Measurements from ENCODE around the gene MAP4K3.

Gene MAP4K3

GRCh38 chr2:39301352-39301751, 135.7 kb downstream of the MAP4K3 start:
- Histone ChIP-seq H3K9ac (no peak overlapping the region), H3K4me3 (no peak overlapping the region), H3K4me1 (no peaks in the 10 kb centered on the region), H3K36me3 (peaks cover 7% of the 10 kb centered on the region; the same call in 1 of the 2 replicates), H3K4me2 (no peak overlapping the region), H3K27me3 (no peaks in the 10 kb centered on the region), H3K27ac (no peak overlapping the region), H3K9me3 (no peaks in the 10 kb centered on the region), H4K20me1 (no peaks in the 10 kb centered on the region)
- TF ChIP-seq Cebpa-rat (IDR thresholded peaks at IDR 0.05), result no peak

DNA sequence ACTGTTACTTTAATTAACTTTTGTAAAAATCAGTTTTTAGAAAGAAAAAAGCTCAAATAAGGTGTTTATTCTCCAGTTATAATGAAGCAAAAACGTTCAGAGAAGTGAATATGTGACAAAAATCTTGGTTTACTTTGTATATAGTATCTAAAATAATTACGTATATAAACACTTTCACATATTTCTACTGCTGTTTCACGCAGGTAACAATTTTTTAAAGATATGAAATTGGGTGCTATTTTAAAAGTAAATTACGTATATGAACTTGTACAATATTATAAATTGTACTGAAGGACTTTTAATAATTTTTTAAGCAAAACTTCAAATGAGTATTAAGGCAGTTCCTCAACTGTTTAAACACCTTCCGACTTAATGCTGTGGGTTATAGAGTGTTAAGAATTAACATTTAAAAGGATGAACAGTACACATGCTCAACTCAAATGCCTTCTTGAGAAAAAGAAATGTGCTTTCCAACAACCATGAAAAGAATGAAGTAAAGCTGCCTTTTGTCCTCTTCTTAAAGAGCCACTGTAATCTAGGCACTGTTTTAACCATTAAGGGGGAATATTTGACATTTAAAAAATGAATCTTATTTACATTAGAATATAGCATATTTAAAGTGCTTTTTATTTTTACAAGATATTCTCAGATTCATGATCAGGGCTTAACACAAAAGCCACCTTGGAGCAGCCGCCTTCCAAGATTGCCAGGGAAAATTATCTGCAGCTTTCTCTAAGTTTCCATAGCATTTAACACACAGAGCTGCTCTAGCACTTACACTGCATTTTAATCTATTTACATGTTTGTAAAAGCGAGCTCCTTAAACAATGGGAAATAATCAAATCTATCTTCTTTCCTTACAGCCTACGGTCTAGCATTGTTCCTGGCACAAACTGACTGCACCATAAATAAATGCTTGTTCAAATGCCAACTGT, 136.8 kb downstream of the MAP4K3 start:
- no peak overlapping the region for H3K27ac ChIP-seq
- H3K9me3 ChIP-seq, result no peaks in the 10 kb centered on the region
- H3K4me1 ChIP-seq, result no peaks in the 10 kb centered on the region
- no peak overlapping the region for H3K9ac ChIP-seq
- no peak for TF ChIP-seq Cebpa-rat (IDR thresholded peaks at IDR 0.05)
- peaks cover 7% of the 10 kb centered on the region; the same call in 1 of the 2 replicates for H3K36me3 ChIP-seq
- no peaks in the 10 kb centered on the region for H4K20me1 ChIP-seq
- no peak overlapping the region for H3K4me3 ChIP-seq
- no peak overlapping the region for H3K4me2 ChIP-seq
- H3K27me3 ChIP-seq, result no peaks in the 10 kb centered on the region

- Histone ChIP-seq H3K4me2 (no peak overlapping the region), H3K4me1 (no peaks in the 10 kb centered on the region), H3K9me3 (no peaks in the 10 kb centered on the region), H4K20me1 (no peaks in the 10 kb centered on the region), H3K36me3 (peaks cover 39% of the 10 kb centered on the region), H3K9ac (no peak overlapping the region), H3K27ac (no peak overlapping the region), H3K27me3 (no peaks in the 10 kb centered on the region), H3K4me3 (no peak overlapping the region)
- TF ChIP-seq Cebpa-rat (IDR thresholded peaks at IDR 0.05), result no peak
Measured at GRCh38 chr2:39290433-39290832, 146.7 kb downstream of the MAP4K3 start.

GRCh38 chr2:39289609-39290008, 147.5 kb downstream of the MAP4K3 start:
- Histone ChIP-seq H3K4me3 (no peak overlapping the region), H3K4me1 (no peaks in the 10 kb centered on the region), H3K36me3 (peaks cover 43% of the 10 kb centered on the region)

DNA sequence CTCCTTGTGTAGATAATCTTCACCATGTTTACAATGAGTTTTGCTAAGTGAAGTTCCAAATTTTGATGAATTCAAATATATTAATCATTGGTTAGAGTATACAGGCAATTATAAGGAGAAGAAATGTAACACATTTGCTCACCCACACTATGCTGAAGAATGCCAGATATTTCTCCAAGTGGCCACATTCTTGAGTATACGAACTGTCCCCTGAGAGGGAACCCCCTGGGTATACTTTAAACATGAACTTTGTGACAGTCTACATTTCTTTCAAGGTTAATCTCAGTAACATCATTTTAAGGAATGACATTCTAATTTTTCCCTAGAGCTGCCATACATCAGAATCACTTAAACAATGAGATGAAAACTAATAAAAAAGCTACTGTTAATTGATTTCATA, 153.5 kb downstream of the MAP4K3 start:
- no peak for TF ChIP-seq Cebpa-rat (IDR thresholded peaks at IDR 0.05)
- Histone ChIP-seq H3K27ac (no peak overlapping the region), H3K4me3 (no peak overlapping the region), H3K9ac (no peak overlapping the region), H3K27me3 (no peaks in the 10 kb centered on the region), H3K36me3 (peaks cover 43% of the 10 kb centered on the region), H3K9me3 (no peaks in the 10 kb centered on the region), H3K4me1 (no peaks in the 10 kb centered on the region), H3K4me2 (no peak overlapping the region), H4K20me1 (no peaks in the 10 kb centered on the region)

More at GRCh38 chr2:39289609-39290008, 147.5 kb downstream of the MAP4K3 start:
- Histone ChIP-seq H3K9me3 (no peaks in the 10 kb centered on the region), H3K27ac (no peak overlapping the region), H4K20me1 (no peaks in the 10 kb centered on the region), H3K27me3 (no peaks in the 10 kb centered on the region), H3K4me2 (no peak overlapping the region), H3K9ac (no peak overlapping the region)
- TF ChIP-seq Cebpa-rat (IDR thresholded peaks at IDR 0.05), result no peak

DNA sequence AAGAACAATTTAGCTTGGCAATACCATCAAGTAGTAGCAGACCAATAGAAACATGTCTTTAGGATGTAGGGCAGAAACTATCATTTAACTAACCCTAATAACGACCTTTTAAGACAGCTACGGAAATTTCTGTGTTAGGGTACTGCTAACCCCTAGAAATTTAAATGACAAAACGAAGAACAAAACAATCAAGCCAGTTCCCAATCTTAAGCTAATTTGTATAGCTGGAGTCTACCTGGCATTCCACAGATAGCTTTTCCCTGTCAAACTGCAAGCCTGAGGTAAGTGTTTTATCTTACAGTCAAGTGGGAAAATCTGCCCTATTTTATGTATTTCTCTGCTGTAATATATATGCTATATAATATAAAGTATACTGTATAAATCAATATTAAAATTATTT, 155.7 kb downstream of the MAP4K3 start:
- no peak for TF ChIP-seq Cebpa-rat (IDR thresholded peaks at IDR 0.05)
- no peaks in the 10 kb centered on the region for H3K4me1 ChIP-seq
- H3K4me2 ChIP-seq, result no peak overlapping the region
- no peaks in the 10 kb centered on the region for H4K20me1 ChIP-seq
- no peak overlapping the region for H3K9ac ChIP-seq
- no peak overlapping the region for H3K27ac ChIP-seq
- no peaks in the 10 kb centered on the region for H3K9me3 ChIP-seq
- peaks cover 51% of the 10 kb centered on the region for H3K36me3 ChIP-seq
- H3K27me3 ChIP-seq, result no peaks in the 10 kb centered on the region
- H3K4me3 ChIP-seq, result no peak overlapping the region

GRCh38 chr2:39275016-39275415, 162.1 kb downstream of the MAP4K3 start:
- Histone ChIP-seq H3K4me1 (no peaks in the 10 kb centered on the region), H3K27ac (no peak overlapping the region), H3K36me3 (peaks cover 54% of the 10 kb centered on the region), H3K4me2 (no peak overlapping the region), H3K27me3 (no peaks in the 10 kb centered on the region), H3K9me3 (no peaks in the 10 kb centered on the region), H3K4me3 (no peak overlapping the region), H4K20me1 (no peaks in the 10 kb centered on the region), H3K9ac (no peak overlapping the region)
- no peak for TF ChIP-seq Cebpa-rat (IDR thresholded peaks at IDR 0.05)

- peaks cover 15% of the 10 kb centered on the region; the same call in 1 of the 2 replicates for H3K36me3 ChIP-seq
- H3K27me3 ChIP-seq, result no peaks in the 10 kb centered on the region
- H3K9me3 ChIP-seq, result no peaks in the 10 kb centered on the region
- no peak overlapping the region for H3K9ac ChIP-seq
- peaks cover 8% of the 10 kb centered on the region; the same call in 1 of the 2 replicates for H3K4me1 ChIP-seq
- TF ChIP-seq Cebpa-rat (IDR thresholded peaks at IDR 0.05), result no peak
- H3K27ac ChIP-seq, result no peak overlapping the region
- no peak overlapping the region for H3K4me2 ChIP-seq
- H3K4me3 ChIP-seq, result no peak overlapping the region
- no peaks in the 10 kb centered on the region for H4K20me1 ChIP-seq
Measured at GRCh38 chr2:39269941-39270340, 167.1 kb downstream of the MAP4K3 start.

GRCh38 chr2:39266916-39267434, 170.1 kb downstream of the MAP4K3 start:
- Histone ChIP-seq H3K4me1 (peaks cover 8% of the 10 kb centered on the region; the same call in 1 of the 2 replicates), H3K9me3 (no peaks in the 10 kb centered on the region), H3K27ac (no peak overlapping the region), H3K27me3 (no peaks in the 10 kb centered on the region), H3K4me3 (no peak overlapping the region), H3K4me2 (no peak overlapping the region), H3K9ac (no peak overlapping the region), H3K36me3 (peaks cover 22% of the 10 kb centered on the region; the same call in 1 of the 2 replicates), H4K20me1 (no peaks in the 10 kb centered on the region)
- TF ChIP-seq Cebpa-rat (IDR thresholded peaks at IDR 0.05), result no peak

- H3K4me1 ChIP-seq, result peaks cover 8% of the 10 kb centered on the region; the same call in 1 of the 2 replicates
- no peaks in the 10 kb centered on the region for H3K9me3 ChIP-seq
- peaks cover 19% of the 10 kb centered on the region; the same call in 1 of the 2 replicates for H3K36me3 ChIP-seq
- no peak overlapping the region for H3K4me3 ChIP-seq
- no peak for TF ChIP-seq Cebpa-rat (IDR thresholded peaks at IDR 0.05)
- no peaks in the 10 kb centered on the region for H3K27me3 ChIP-seq
- no peaks in the 10 kb centered on the region for H4K20me1 ChIP-seq
- no peak overlapping the region for H3K27ac ChIP-seq
- no peak overlapping the region for H3K4me2 ChIP-seq
- H3K9ac ChIP-seq, result no peak overlapping the region
Measured at GRCh38 chr2:39266139-39266805, 170.8 kb downstream of the MAP4K3 start.
